NT2/D1 (cell line): ENCODE data around the gene B4GALT5.

Experiments used
- YY1 ChIP-seq: IDR thresholded peaks from 2 replicates; pipeline ENCODE4 v1.6.1; 2011; ENCODE audit not compliant: insufficient read length, insufficient read depth
- ZNF274 ChIP-seq: IDR thresholded peaks from 2 replicates; pipeline ENCODE4 v1.6.1; 2011; ENCODE audit warnings: mild to moderate bottlenecking, low read depth, low read length

DNA sequence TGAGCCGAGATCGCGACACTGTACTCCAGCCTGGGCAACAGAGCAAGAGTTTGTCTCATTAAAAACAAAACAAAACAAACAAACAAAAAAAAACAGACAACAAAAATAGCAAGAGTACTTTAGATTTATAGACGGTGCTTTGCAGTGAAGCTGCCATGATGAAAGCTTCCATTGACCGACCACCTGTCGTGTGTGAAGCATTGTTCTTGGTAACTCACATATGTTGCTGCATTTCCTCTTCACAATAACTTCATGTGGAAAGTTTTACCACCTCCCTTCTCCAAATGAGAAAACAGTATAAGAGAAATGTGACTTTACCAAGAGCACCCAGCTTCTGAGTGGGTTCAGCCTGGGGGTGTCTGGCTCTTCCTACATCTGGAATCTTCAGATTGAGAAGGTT is 89.4 kb downstream of the B4GALT5 start:
- TF ChIP-seq ZNF274 (no peak), YY1 (no peak)
